HepG2 (cell line): Measurements from ENCODE around the gene TGM4. TPM values are rescaled to one million over a fixed set of nuclear protein-coding genes. Genes with fewer than 3 reads are reported as not detected.

Experiments
- CTCF ChIP-seq: sonication (generic); formaldehyde crosslinking; IDR thresholded peaks from 2 replicates; pipeline ENCODE4 v1.5.0; 2020; ENCODE audit warnings: mild to moderate bottlenecking, missing genetic modification reagents, moderate library complexity
- PCBP2 ChIP-seq: fragments of 200-400 bp; formaldehyde crosslinking; optimal IDR thresholded peaks from 2 replicates; pipeline ENCODE3; 2018; ENCODE audit warnings: low read length, low read depth; ENCODE audit not compliant: poor library complexity, severe bottlenecking
- RAD21 ChIP-seq: fragments of 450-650 bp; formaldehyde crosslinking; IDR thresholded peaks from 2 replicates; pipeline ENCODE4 v1.5.0; 2020; ENCODE audit warnings: mild to moderate bottlenecking
- REST ChIP-seq, 2 experiments: IDR thresholded peaks; 2 replicates each; pipeline ENCODE4 v1.6.1; 2011 to 2012; ENCODE audit warnings: low read length in 2 of 2, borderline replicate concordance in 1 of 2, low read depth in 1 of 2, mild to moderate bottlenecking in 1 of 2, moderate library complexity in 1 of 2
- SAP130 ChIP-seq: IDR thresholded peaks from 2 replicates; pipeline ENCODE4 v1.6.1; 2016; ENCODE audit warnings: low read depth
- XRCC5 ChIP-seq: fragments of 200-400 bp; formaldehyde crosslinking; optimal IDR thresholded peaks from 2 replicates; pipeline ENCODE3; 2017; ENCODE audit warnings: mild to moderate bottlenecking, low read length
- ZMYM3 ChIP-seq: sonication (generic); formaldehyde crosslinking; IDR thresholded peaks from 2 replicates; pipeline ENCODE4 v1.5.1; 2020; ENCODE audit warnings: mild to moderate bottlenecking, missing genetic modification reagents
- ZNF460 ChIP-seq: sonication (generic); formaldehyde crosslinking; IDR thresholded peaks from 2 replicates; pipeline ENCODE4 v1.5.1; 2020; ENCODE audit warnings: missing genetic modification reagents, mild to moderate bottlenecking, borderline replicate concordance
- polyA plus RNA-seq, 8 experiments: library from polyadenylated mRNA; depleted of rRNA in 3 of 8; stranded (reverse) in 7 of 8; unstranded in 1 of 8; fragments of >200 nt; fragmentation: Illumina TruSeq in 4 of 8; extraction: Trizol in 4 of 8; gene quantifications; 2 replicates each; pipeline versions ENCODE4 v1.2.1 to v1.2.3, GENCODE V29; 2011 to 2016; ENCODE audit warnings: low read depth in 4 of 8, missing spikeins in 1 of 8, mixed read lengths in 1 of 8; ENCODE audit not compliant: insufficient read depth in 1 of 8
- total RNA-seq, 5 experiments: library from RNA; depleted of rRNA; stranded (reverse); fragments of >200 nt; fragmentation: Illumina TruSeq; extraction: Trizol; gene quantifications; 2 replicates each; pipeline ENCODE4 v1.2.3, GENCODE V29; 2016; ENCODE audit warnings: low read depth in 1 of 5
- TF ChIP-seq, protein P1 (sequence below), 2 experiments: sonication (generic) in 1 of 2; formaldehyde crosslinking in 1 of 2; IDR thresholded peaks; 2 replicates each; pipeline versions ENCODE4 v1.4.0 to v1.6.1; 2016 to 2020; ENCODE audit warnings: borderline replicate concordance in 1 of 2, low read depth in 1 of 2, mild to moderate bottlenecking in 1 of 2, missing genetic modification reagents in 1 of 2

Gene TGM4
- total and polyA plus RNA-seq, 2 of the 13 experiments (the other 11 are each of a cell fraction or from before 2014, with no cell fraction given), result 0.07 to 0.15 TPM

DNA sequence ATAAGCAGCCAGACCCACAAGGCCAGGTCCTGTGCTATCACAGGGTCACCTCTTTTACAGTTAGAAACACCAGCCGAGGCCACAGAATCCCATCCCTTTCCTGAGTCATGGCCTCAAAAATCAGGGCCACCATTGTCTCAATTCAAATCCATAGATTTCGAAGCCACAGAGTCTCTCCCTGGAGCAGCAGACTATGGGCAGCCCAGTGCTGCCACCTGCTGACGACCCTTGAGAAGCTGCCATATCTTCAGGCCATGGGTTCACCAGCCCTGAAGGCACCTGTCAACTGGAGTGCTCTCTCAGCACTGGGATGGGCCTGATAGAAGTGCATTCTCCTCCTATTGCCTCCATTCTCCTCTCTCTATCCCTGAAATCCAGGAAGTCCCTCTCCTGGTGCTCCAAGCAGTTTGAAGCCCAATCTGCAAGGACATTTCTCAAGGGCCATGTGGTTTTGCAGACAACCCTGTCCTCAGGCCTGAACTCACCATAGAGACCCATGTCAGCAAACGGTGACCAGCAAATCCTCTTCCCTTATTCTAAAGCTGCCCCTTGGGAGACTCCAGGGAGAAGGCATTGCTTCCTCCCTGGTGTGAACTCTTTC, 39.6 kb downstream of the TGM4 start (continued):
- TF ChIP-seq, protein P1, sequence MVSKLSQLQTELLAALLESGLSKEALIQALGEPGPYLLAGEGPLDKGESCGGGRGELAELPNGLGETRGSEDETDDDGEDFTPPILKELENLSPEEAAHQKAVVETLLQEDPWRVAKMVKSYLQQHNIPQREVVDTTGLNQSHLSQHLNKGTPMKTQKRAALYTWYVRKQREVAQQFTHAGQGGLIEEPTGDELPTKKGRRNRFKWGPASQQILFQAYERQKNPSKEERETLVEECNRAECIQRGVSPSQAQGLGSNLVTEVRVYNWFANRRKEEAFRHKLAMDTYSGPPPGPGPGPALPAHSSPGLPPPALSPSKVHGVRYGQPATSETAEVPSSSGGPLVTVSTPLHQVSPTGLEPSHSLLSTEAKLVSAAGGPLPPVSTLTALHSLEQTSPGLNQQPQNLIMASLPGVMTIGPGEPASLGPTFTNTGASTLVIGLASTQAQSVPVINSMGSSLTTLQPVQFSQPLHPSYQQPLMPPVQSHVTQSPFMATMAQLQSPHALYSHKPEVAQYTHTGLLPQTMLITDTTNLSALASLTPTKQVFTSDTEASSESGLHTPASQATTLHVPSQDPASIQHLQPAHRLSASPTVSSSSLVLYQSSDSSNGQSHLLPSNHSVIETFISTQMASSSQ (IDR thresholded peaks at IDR 0.05; ENCODE audit: low read depth), result no peak
- TF ChIP-seq, protein P1 (CRISPR knock-in tag; IDR thresholded peaks at IDR 0.05; ENCODE audit: borderline replicate concordance), result no peak
- no peak; the same call in 1 of the 2 replicates for TF ChIP-seq ZNF460
- no peak for TF ChIP-seq PCBP2
- TF ChIP-seq CTCF (CRISPR knock-in tag), result peak; percentile 92
- TF ChIP-seq REST (IDR thresholded peaks at IDR 0.05; ENCODE audit: borderline replicate concordance in 1 of 2, low read depth in 1 of 2, low read length in 2 of 2), result peak; percentile 11 to 81
- TF ChIP-seq XRCC5, result peak; percentile 85
- TF ChIP-seq ZMYM3 (CRISPR knock-in tag), result no peak
- TF ChIP-seq RAD21 (CRISPR knock-in tag), result peak; percentile 79
- TF ChIP-seq SAP130, result peak; percentile 29; the same call in 1 of the 2 replicates
